Stomach (tissue), 9 donors: ENCODE measurements around the gene PARD3. TPM values are rescaled to one million over a fixed set of nuclear protein-coding genes. Genes with fewer than 3 reads are reported as not detected.
A peak's percentile ranks its signal among the peaks of the same experiment; 100 is the strongest.
"Not testable (repeated sequence)": the region's sequence is repeated elsewhere in the genome, so short reads cannot be mapped to it uniquely, and the experiment has no call there.

Experiments
- DNase-seq, 2 donors: peaks; one replicate each; pipeline versions ENCODE4 v3.0.0 to v3.0.0-alpha.2; 2013 to 2019
- H3K27ac ChIP-seq, 5 donors: fragments of 200-600 bp in 4 of 5; sonication (generic) in 4 of 5; one replicate each; pipeline ENCODE4 v1.5.1; 2013 to 2019; ENCODE audit warnings: mild to moderate bottlenecking in 1 of 5, moderate library complexity in 1 of 5
- H3K27me3 ChIP-seq, 3 donors: fragments of 200-600 bp; sonication (generic); one replicate each; pipeline ENCODE4 v1.5.1; 2017 to 2019; ENCODE audit warnings: mixed run types in 1 of 3
- H3K36me3 ChIP-seq, 4 donors: fragments of 200-600 bp; sonication (generic); 1 replicate in 3 of 4; 2 replicates in 1 of 4; pipeline ENCODE4 v1.5.1; 2016 to 2019
- H3K4me1 ChIP-seq, 4 donors: fragments of 200-600 bp; sonication (generic); one replicate each; pipeline ENCODE4 v1.5.1; 2016 to 2019
- H3K4me3 ChIP-seq, 4 donors: fragments of 200-600 bp; sonication (generic) in 3 of 4; one replicate each; pipeline ENCODE4 v1.5.1; 2016 to 2019; ENCODE audit warnings: mild to moderate bottlenecking in 1 of 4
- H3K9me3 ChIP-seq, 4 donors: fragments of 200-600 bp; sonication (generic); one replicate each; pipeline ENCODE4 v1.5.1; 2016 to 2019
- EP300 ChIP-seq: sonication (generic); formaldehyde crosslinking; IDR thresholded peaks from one replicate; pipeline ENCODE4 v1.6.1; 2017; ENCODE audit warnings: antibody characterized with exemption
- POLR2A ChIP-seq, 4 donors: fragments of 450-650 bp; IDR thresholded peaks; one replicate each; pipeline ENCODE4 v1.6.1; 2016; ENCODE audit warnings: antibody characterized with exemption in 4 of 4, control low read depth in 2 of 4, mild to moderate bottlenecking in 1 of 4, moderate library complexity in 1 of 4
- POLR2AphosphoS5 ChIP-seq, 3 donors: sonication (generic); formaldehyde crosslinking; IDR thresholded peaks; one replicate each; pipeline ENCODE4 v1.6.1; 2016; ENCODE audit warnings: antibody characterized with exemption in 3 of 3
- WGBS, 5 donors: extraction: QIAGEN DNeasy Blood & Tissue Kit in 3 of 5; methylation state at CpG; one replicate each; pipeline versions ENCODE4 v1.1.5 to v1.1.7; 2013 to 2018; 5-methylcytosine and 5-hydroxymethylcytosine counted together
- intact Hi-C: fragments of 100-400 bp; cut with DNase I; formaldehyde crosslinking; loops from one replicate; pipeline ENCODE4 v1.15.1; 2023; ENCODE audit warnings: low total_unique reads
- polyA plus RNA-seq, 3 donors: library from polyadenylated mRNA; stranded (reverse); fragments of 200-250 nt; gene quantifications; one replicate each; pipeline ENCODE4 v1.2.3, GENCODE V29; 2013
- total RNA-seq, 5 donors: library from RNA; depleted of rRNA; stranded (reverse); fragments of >200 nt; gene quantifications; one replicate each; pipeline versions ENCODE4 v1.1.0 to v1.2.3, GENCODE V29; 2014 to 2016
- TF ChIP-seq, protein P1 (sequence below), 7 experiments: fragments of 450-650 bp in 4 of 7; fragments of 200-600 bp in 3 of 7; sonication (generic) in 3 of 7; IDR thresholded peaks; one replicate each; pipeline ENCODE4 v1.5.1; 2016 to 2019; ENCODE audit warnings: antibody characterized with exemption in 7 of 7, control low read depth in 2 of 7, mild to moderate bottlenecking in 1 of 7
- donor health status: healthy with polysubstance abuse.
- donor health status: Bipolar disorder and iron deficiency.
- donor health status: healthy.

PARD3 gene
- total and polyA plus RNA-seq, 8 donors, result 13.7 to 118 (median 31.8) TPM

DNA sequence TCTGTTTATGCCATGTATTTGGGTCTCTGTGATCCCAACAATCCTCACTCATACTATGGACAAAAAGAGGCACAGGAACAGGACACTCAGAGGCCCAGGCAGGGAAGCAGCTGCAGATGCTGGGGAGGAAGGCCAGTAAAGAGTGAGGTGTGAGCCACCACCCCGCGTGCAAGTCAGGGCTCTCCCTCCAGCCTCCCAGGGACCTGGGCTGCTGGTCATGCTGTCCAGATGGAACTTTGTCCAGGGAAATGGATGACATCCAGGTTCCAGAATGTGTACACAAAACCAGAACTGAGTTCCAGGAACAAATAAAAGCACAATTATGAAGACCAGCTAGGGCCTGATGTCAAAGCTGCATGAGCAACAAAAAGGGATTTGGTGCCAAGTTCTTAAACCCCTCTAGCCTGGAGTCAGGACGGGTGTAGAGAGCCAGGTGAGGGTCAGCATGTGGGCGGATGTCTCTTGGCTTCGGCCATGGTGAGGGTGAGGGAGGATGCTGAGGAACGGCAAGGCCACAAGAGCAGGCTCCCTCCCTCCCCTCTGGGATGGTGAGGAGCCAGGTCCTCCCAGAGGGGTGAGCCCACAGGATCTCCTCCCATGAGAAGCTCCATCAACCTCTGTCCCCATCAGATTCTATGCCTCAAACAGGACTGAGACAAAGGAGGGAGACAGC lies 739.7 kb downstream of the PARD3 start:
- H3K27ac ChIP-seq, result peak overlapping the region in 1 of 5 donors; percentile 28

DNA sequence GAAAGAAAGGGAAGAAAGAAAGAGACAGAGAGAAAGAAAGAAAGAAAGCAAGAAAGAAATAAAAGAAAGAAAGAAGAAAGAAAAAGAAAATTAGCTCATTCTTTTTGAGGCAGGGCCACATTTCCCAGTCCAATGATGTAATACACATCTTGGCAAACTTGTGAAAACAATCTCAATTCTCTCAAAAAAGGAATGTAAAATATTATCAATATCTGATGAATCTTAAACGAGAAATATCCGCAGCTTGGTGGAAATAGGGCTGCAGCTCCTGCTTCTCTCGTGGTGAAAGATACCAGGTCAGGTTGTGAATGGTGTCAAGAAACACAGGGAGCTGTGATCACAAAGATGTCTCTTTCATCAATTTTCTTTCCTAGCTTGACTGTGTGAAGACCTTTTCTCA lies 741.0 kb downstream of the PARD3 start:
- H3K27ac ChIP-seq, result no peak overlapping the region
- no peaks in the 10 kb centered on the region for H3K36me3 ChIP-seq
- peaks cover 0 to 9% (median 0%) of the 10 kb centered on the region in 4 donors for H3K4me1 ChIP-seq
- WGBS, 5 donors, result 78 to 93% (median 87%) methylated on average over 3 of the region's 3 CpGs
- TF ChIP-seq, protein P1, sequence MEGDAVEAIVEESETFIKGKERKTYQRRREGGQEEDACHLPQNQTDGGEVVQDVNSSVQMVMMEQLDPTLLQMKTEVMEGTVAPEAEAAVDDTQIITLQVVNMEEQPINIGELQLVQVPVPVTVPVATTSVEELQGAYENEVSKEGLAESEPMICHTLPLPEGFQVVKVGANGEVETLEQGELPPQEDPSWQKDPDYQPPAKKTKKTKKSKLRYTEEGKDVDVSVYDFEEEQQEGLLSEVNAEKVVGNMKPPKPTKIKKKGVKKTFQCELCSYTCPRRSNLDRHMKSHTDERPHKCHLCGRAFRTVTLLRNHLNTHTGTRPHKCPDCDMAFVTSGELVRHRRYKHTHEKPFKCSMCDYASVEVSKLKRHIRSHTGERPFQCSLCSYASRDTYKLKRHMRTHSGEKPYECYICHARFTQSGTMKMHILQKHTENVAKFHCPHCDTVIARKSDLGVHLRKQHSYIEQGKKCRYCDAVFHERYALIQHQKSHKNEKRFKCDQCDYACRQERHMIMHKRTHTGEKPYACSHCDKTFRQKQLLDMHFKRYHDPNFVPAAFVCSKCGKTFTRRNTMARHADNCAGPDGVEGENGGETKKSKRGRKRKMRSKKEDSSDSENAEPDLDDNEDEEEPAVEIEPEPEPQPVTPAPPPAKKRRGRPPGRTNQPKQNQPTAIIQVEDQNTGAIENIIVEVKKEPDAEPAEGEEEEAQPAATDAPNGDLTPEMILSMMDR (IDR thresholded peaks at IDR 0.05), result no peak
- TF ChIP-seq POLR2A (IDR thresholded peaks at IDR 0.05) (no peak), POLR2AphosphoS5 (IDR thresholded peaks at IDR 0.05) (no peak), EP300 (no peak)
- H3K4me3 ChIP-seq, result no peak overlapping the region
- H3K9me3 ChIP-seq, result peaks cover 0 to 6% (median 0%) of the 10 kb centered on the region in 4 donors
- intact Hi-C loops, result no loop called here
- H3K27me3 ChIP-seq, result no peaks in the 10 kb centered on the region
- DNase-seq, result no peak

More for the DNA sequence above, 739.7 kb downstream of the PARD3 start:
- Histone ChIP-seq H3K4me1 (peaks cover 0 to 9% (median 0%) of the 10 kb centered on the region in 4 donors), H3K4me3 (no peak overlapping the region), H3K27me3 (no peaks in the 10 kb centered on the region), H3K36me3 (no peaks in the 10 kb centered on the region), H3K9me3 (peaks cover 0 to 6% (median 0%) of the 10 kb centered on the region in 4 donors)
- DNase-seq, result peak in 1 of 2 donors; percentile 19
- no peak for TF ChIP-seq EP300
- no peak for TF ChIP-seq POLR2AphosphoS5 (IDR thresholded peaks at IDR 0.05)
- TF ChIP-seq POLR2A (IDR thresholded peaks at IDR 0.05), result no peak
- TF ChIP-seq, protein P1 (IDR thresholded peaks at IDR 0.05), result no peak
- WGBS, 5 donors, result 40 to 65% (median 47%) methylated on average over 6 of the region's 6 CpGs
- intact Hi-C loops, result no loop called here

DNA sequence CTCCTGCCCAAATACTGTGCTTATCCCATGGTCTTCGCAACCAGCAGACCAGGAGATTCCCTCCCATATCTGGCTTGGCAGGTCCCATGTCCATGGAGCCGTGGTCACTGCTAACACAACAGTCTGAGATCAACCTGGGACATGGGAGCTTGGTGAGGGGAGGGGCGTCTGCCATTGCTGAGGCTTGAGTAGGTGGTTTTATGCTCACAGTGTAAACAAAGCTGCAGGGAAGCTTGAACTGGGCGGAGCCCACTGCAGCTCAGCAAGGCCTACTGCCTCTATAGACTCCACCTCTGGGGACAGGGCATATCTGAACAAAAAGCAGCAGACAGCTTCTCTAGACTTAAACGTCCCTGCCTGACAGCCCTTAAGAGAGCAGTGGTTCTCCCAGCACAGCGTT lies 747.4 kb downstream of the PARD3 start:
- WGBS, 5 donors, result 73 to 81% (median 78%) methylated on average over 5 to 6 of the region's 6 CpGs
- H3K27me3 ChIP-seq, DNase-seq, intact Hi-C loops, H3K27ac ChIP-seq, H3K36me3 ChIP-seq, H3K4me1 ChIP-seq, H3K4me3 ChIP-seq: not testable (repeated sequence)
- peaks cover 0 to 18% (median 13%) of the 10 kb centered on the region in 4 donors for H3K9me3 ChIP-seq

DNA sequence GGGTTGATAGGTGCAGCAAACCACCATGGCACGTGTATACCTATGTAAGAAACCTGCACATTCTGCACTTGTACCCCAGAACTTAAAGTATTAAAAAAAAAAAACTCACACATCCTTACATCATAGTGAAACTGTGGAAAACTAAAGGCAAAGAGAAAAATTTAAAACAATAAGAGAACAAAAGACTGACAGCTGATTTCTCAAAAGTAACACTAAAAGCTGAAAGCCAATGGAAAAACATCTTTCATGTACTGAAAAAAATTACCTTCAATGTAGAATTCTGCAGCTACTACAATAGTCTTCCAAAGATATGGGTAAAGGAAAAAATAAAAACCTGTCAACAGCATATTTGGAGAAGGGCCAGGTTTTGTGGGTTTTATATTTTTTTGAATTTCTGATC lies 751.5 kb downstream of the PARD3 start:
- WGBS, 5 donors, result 89 to 100% (median 96%) methylated on average over 1 of the region's 1 CpG
- TF ChIP-seq POLR2A (IDR thresholded peaks at IDR 0.05) (no peak), EP300 (no peak), POLR2AphosphoS5 (IDR thresholded peaks at IDR 0.05) (no peak)
- TF ChIP-seq, protein P1 (IDR thresholded peaks at IDR 0.05), result no peak
- Histone ChIP-seq H3K27me3 (no peaks in the 10 kb centered on the region), H3K9me3 (peaks cover 0 to 34% (median 17%) of the 10 kb centered on the region in 4 donors), H3K36me3 (no peaks in the 10 kb centered on the region), H3K4me1 (no peaks in the 10 kb centered on the region), H3K4me3 (no peak overlapping the region), H3K27ac (no peak overlapping the region)
- intact Hi-C loops, result no loop called here
- no peak for DNase-seq

DNA sequence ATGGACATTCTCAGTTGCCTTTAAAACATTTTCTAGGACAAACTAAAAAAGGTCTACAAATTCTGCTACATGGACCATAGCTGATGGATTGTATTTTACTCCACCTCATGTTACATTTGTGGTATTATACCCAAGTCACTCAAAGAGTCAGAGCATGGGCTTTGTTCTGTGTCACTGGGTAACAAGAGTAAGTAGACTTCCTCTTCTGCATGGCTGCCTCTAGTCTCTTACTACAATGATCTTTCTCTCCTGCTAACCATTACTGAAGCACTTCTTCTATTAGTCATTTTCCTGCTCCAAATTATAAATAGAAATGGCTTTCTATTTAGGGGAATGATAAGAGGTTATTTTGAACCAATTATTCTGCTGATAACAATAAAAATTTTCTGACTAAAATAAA lies 753.3 kb downstream of the PARD3 start:
- intact Hi-C loops, result no loop called here
- Histone ChIP-seq H3K36me3 (no peaks in the 10 kb centered on the region), H3K9me3 (peaks cover 0 to 34% (median 17%) of the 10 kb centered on the region in 4 donors), H3K4me1 (no peaks in the 10 kb centered on the region), H3K4me3 (no peak overlapping the region), H3K27ac (no peak overlapping the region), H3K27me3 (no peaks in the 10 kb centered on the region)
- TF ChIP-seq, protein P1 (IDR thresholded peaks at IDR 0.05), result no peak
- TF ChIP-seq POLR2AphosphoS5 (IDR thresholded peaks at IDR 0.05) (no peak), POLR2A (IDR thresholded peaks at IDR 0.05) (no peak)
- DNase-seq, result no peak
